GM06990 (cell line): ENCODE data around the gene CILP2.

Experiments used
- DNase-seq: peaks from one replicate; pipeline ENCODE4 v3.0.0-alpha.2; 2011; ENCODE audit not compliant: insufficient read length; ENCODE audit errors: extremely low read depth
- H3K27me3 ChIP-seq: replicated peaks from 2 replicates; pipeline ENCODE4 v1.6.0; 2011; ENCODE audit warnings: low read length; ENCODE audit not compliant: control insufficient read depth, insufficient read depth
- H3K36me3 ChIP-seq: 2 replicates; pipeline ENCODE4 v1.5.1; 2011; ENCODE audit warnings: low read length; ENCODE audit not compliant: control insufficient read depth, insufficient read depth
- H3K4me3 ChIP-seq: replicated peaks from 2 replicates; pipeline ENCODE4 v1.5.1; 2011; ENCODE audit warnings: low read depth, mild to moderate bottlenecking, control low read depth, low read length
- TF ChIP-seq, protein P1 (sequence below): IDR thresholded peaks from 2 replicates; pipeline ENCODE4 v1.5.1; 2011; ENCODE audit warnings: low read length, control low read depth, mild to moderate bottlenecking, inconsistent platforms; ENCODE audit not compliant: insufficient read depth, poor library complexity, severe bottlenecking

Gene CILP2

GRCh38 chr19:19540064-19540714 lies 2.1 kb downstream of the CILP2 start:
- TF ChIP-seq, protein P1, sequence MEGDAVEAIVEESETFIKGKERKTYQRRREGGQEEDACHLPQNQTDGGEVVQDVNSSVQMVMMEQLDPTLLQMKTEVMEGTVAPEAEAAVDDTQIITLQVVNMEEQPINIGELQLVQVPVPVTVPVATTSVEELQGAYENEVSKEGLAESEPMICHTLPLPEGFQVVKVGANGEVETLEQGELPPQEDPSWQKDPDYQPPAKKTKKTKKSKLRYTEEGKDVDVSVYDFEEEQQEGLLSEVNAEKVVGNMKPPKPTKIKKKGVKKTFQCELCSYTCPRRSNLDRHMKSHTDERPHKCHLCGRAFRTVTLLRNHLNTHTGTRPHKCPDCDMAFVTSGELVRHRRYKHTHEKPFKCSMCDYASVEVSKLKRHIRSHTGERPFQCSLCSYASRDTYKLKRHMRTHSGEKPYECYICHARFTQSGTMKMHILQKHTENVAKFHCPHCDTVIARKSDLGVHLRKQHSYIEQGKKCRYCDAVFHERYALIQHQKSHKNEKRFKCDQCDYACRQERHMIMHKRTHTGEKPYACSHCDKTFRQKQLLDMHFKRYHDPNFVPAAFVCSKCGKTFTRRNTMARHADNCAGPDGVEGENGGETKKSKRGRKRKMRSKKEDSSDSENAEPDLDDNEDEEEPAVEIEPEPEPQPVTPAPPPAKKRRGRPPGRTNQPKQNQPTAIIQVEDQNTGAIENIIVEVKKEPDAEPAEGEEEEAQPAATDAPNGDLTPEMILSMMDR, result no peak
- Histone ChIP-seq H3K36me3 (no peaks in the 10 kb centered on the region; the same call in 1 of the 2 replicates), H3K4me3 (no peak overlapping the region), H3K27me3 (no peaks in the 10 kb centered on the region)
- peak; percentile 82 for DNase-seq

DNA sequence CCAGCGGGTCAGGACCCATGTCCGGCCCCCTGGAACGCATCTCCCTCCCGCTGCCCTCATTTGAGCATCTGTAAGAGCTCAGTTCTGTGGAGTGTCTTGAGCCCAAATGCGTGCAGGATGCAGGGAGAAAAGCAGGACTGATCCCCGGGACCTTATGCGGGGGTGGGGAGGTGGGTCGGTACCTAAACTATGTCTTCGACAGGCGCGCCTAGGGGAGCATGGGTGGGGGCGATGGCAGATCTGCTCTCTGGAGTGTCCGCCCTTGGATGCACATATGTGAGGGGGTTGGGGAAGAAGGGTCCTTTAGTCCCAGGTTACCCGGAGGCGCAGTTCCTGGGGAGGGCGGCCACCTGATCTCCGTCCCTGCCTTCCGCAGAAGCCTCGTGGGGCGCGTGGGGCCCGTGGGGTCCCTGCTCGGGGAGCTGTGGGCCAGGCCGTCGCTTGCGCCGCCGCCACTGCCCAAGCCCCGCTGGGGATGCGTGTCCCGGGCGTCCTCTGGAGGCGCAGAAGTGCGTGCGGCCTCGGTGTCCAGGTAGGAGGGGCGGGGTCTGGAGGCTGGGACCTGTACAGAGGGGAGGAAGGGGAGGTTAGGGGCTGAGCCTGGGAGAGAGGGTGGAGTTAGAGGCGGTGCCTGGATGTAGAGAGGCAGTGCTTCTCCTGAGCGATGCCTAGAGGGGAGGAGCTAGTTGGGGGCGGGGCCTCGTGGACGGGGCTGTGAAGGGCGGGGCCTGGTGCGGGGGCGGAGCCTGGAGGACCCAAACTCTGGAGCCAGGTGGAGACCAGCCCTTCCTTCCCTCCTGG lies 2.9 kb downstream of the CILP2 start:
- TF ChIP-seq, protein P1, result no peak
- Histone ChIP-seq H3K4me3 (peak overlapping the region; percentile 32), H3K36me3 (no peaks in the 10 kb centered on the region), H3K27me3 (no peaks in the 10 kb centered on the region)
- DNase-seq, result peak; percentile 75

DNA sequence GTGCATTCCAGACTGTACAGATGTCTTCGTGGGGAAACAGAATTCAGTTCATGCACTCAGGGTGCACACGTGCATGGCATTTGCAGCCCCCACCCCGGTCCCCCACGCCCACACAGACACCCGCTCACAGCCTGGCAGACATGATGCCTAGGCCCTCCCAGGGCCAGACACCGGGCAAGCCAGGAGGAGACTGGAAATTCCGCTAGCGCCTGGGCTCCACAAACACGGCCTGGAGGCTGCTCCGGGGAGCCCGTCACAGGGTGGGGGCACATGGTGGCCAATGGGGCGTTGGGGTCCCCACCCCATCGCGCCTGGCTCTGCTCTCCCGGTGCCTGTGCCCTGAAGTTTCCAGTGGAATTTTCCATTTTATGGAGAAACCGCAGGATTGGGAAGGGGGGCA lies 3.6 kb downstream of the CILP2 start:
- no peak overlapping the region; the same call in 1 of the 2 replicates for H3K4me3 ChIP-seq
- TF ChIP-seq, protein P1, result no peak
- DNase-seq, result no peak

GRCh38 chr19:19542507-19542906 lies 4.4 kb downstream of the CILP2 start:
- TF ChIP-seq, protein P1, result no peak
- H3K36me3 ChIP-seq, result no peaks in the 10 kb centered on the region
- no peaks in the 10 kb centered on the region for H3K27me3 ChIP-seq
- H3K4me3 ChIP-seq, result no peak overlapping the region
- DNase-seq, result no peak

More for the DNA sequence above, 3.6 kb downstream of the CILP2 start:
- Histone ChIP-seq H3K27me3 (no peaks in the 10 kb centered on the region), H3K36me3 (no peaks in the 10 kb centered on the region)

DNA sequence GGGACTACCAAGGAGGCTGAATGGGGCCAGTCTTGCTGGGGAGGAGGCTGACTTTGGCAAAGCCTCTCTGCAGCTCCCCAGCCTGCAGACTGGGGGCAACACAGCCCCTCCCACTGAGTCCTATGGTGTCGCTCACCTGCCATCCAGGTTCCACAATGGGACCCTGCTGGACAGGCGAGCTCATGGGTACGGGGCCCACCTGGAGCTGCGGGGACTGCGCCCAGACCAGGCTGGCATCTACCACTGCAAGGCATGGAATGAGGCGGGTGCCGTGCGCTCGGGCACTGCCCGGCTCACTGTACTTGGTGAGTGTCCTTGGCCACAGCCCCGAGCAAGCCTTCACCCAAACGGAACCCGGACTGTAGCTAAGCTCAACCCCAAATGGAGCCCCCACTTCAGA lies 5.0 kb downstream of the CILP2 start:
- no peak for DNase-seq
- Histone ChIP-seq H3K27me3 (no peaks in the 10 kb centered on the region), H3K4me3 (no peak overlapping the region), H3K36me3 (no peaks in the 10 kb centered on the region)
- TF ChIP-seq, protein P1, result no peak
